ENCODE results near the gene PLAC8L1.
"Not testable (repeated sequence)": the region's sequence is repeated elsewhere in the genome, so short reads cannot be mapped to it uniquely, and the experiment has no call there.

PLAC8L1 gene

GRCh38 chr5:146105477-146105876 is at the start of gene PLAC8L1:
Gene PLAC8L1, minus strand, starts transcription at chr5:146105577. Its CDS starts 1,266 bp downstream, at chr5:146104311.
- FAIRE-seq (no peak), DNase-seq (ENCODE audit: low spot score) (no peak)

- DNase-seq (ENCODE audit: low spot score) (no peak), FAIRE-seq (no peak)
Measured at GRCh38 chr5:146151970-146152369, 46.6 kb upstream of the PLAC8L1 start.

- DNase-seq (ENCODE audit: low spot score) (no peak), FAIRE-seq (no peak)
Measured at GRCh38 chr5:146137967-146138403, 32.6 kb upstream of the PLAC8L1 start.

- FAIRE-seq (no peak), DNase-seq (ENCODE audit: low spot score) (peak; percentile 4)
Measured at GRCh38 chr5:146130440-146131045, 25.2 kb upstream of the PLAC8L1 start.

- no peak for DNase-seq (ENCODE audit: low spot score)
- no peak for FAIRE-seq
Measured at GRCh38 chr5:146126068-146126467, 20.7 kb upstream of the PLAC8L1 start.

GRCh38 chr5:146124580-146124979 is 19.2 kb upstream of the PLAC8L1 start:
- DNase-seq (ENCODE audit: low spot score): no peak
- FAIRE-seq: no peak

- not testable (repeated sequence) for DNase-seq (ENCODE audit: low spot score); FAIRE-seq
Measured at GRCh38 chr5:146121451-146121850, 16.1 kb upstream of the PLAC8L1 start.

GRCh38 chr5:146118322-146118721 is 12.9 kb upstream of the PLAC8L1 start:
- no peak for FAIRE-seq
- DNase-seq (ENCODE audit: low spot score): no peak

GRCh38 chr5:146117216-146117615 is 11.8 kb upstream of the PLAC8L1 start:
- FAIRE-seq; DNase-seq (ENCODE audit: low spot score): not testable (repeated sequence)

- no peak for FAIRE-seq
- DNase-seq (ENCODE audit: low spot score): no peak
Measured at GRCh38 chr5:146116361-146116760, 11.0 kb upstream of the PLAC8L1 start.

- no peak for FAIRE-seq
- no peak for DNase-seq (ENCODE audit: low spot score)
Measured at GRCh38 chr5:146112476-146112875, 7.1 kb upstream of the PLAC8L1 start.

- DNase-seq (ENCODE audit: low spot score) (no peak), FAIRE-seq (no peak)
Measured at GRCh38 chr5:146111409-146111808, 6.0 kb upstream of the PLAC8L1 start.

GRCh38 chr5:146109379-146109778 is 4.0 kb upstream of the PLAC8L1 start:
- DNase-seq (ENCODE audit: low spot score) (no peak), FAIRE-seq (no peak)

- DNase-seq (ENCODE audit: low spot score); FAIRE-seq: not testable (repeated sequence)
Measured at GRCh38 chr5:146108870-146109269, 3.5 kb upstream of the PLAC8L1 start.

- FAIRE-seq (no peak), DNase-seq (ENCODE audit: low spot score) (no peak)
Measured at GRCh38 chr5:146107901-146108300, 2.5 kb upstream of the PLAC8L1 start.

- FAIRE-seq (no peak), DNase-seq (ENCODE audit: low spot score) (no peak)
Measured at GRCh38 chr5:146103594-146103993, 1.8 kb downstream of the PLAC8L1 start.

- FAIRE-seq (no peak), DNase-seq (ENCODE audit: low spot score) (no peak)
Measured at GRCh38 chr5:146101646-146102045, 3.7 kb downstream of the PLAC8L1 start.

- DNase-seq (ENCODE audit: low spot score): no peak
- no peak for FAIRE-seq
Measured at GRCh38 chr5:146098047-146098446, 7.3 kb downstream of the PLAC8L1 start.

- no peak for DNase-seq (ENCODE audit: low spot score)
- no peak for FAIRE-seq
Measured at GRCh38 chr5:146091881-146092280, 13.5 kb downstream of the PLAC8L1 start.

- FAIRE-seq: no peak
- no peak for DNase-seq (ENCODE audit: low spot score)
Measured at GRCh38 chr5:146089287-146089686, 16.1 kb downstream of the PLAC8L1 start.

GRCh38 chr5:146088098-146088497 is 17.3 kb downstream of the PLAC8L1 start:
- no peak for DNase-seq (ENCODE audit: low spot score)

GRCh38 chr5:146084376-146084775 is 21.0 kb downstream of the PLAC8L1 start:
- FAIRE-seq (no peak), DNase-seq (ENCODE audit: low spot score) (no peak)

More at GRCh38 chr5:146088098-146088497, 17.3 kb downstream of the PLAC8L1 start:
- peak; percentile 27 for FAIRE-seq

GRCh38 chr5:146082798-146083197 is 22.6 kb downstream of the PLAC8L1 start:
- DNase-seq (ENCODE audit: low spot score) (no peak), FAIRE-seq (peak; percentile 30)
